ENCODE data around the gene EN2. TPM values are rescaled to one million over a fixed set of nuclear protein-coding genes. Genes with fewer than 3 reads are reported as not detected.

The EN2 gene
- total and polyA plus RNA-seq, 4 experiments from 2014 or later = not detected

Other genes with a start within 250 kb of the EN2 start
- 10 to 100 TPM; 41.8 to 43.0 TPM for gene INSIG1, start 160.3 kb upstream of the EN2 start, total RNA-seq
- gene INSIG1, start 160.3 kb upstream of the EN2 start, polyA plus RNA-seq = 10 to 100 TPM; 28.1 to 41.7 TPM
- gene CNPY1, start 88.4 kb downstream of the EN2 start, total RNA-seq = not detected
- gene CNPY1, start 88.4 kb downstream of the EN2 start, polyA plus RNA-seq = not detected
- gene RBM33, start 186.5 kb downstream of the EN2 start, total RNA-seq = 100 to 1,000 TPM; 161 to 167 TPM
- gene RBM33, start 186.5 kb downstream of the EN2 start, polyA plus RNA-seq = 10 to 100 TPM; 17.2 to 65.4 TPM

Measured in CD4-positive, alpha-beta memory T cell (primary cell).